ENCODE measurements around the gene KSR2.

GRCh38 chr12:117439531-117440001 is 529.2 kb downstream of the KSR2 start:
- TF ChIP-seq CTCF (IDR thresholded peaks at IDR 0.05): no peak
- no peak for TF ChIP-seq EP300 (IDR thresholded peaks at IDR 0.05)

Measured in ovary (tissue), 3 donors.